RWPE2 (cell line): ENCODE measurements around the gene FAM107B.

Experiments used
- ATAC-seq: fragments of 200-7000 bp; cut with Tn5 transposase; 3 replicates; pipeline ENCODE4 v1.9.1; 2021; ENCODE audit warnings: low read depth
- DNase-seq: peaks from one replicate; pipeline ENCODE4 v3.0.0-alpha.2; 2020; ENCODE audit warnings: low spot score
- H3K27ac ChIP-seq: fragments of 450-650 bp; 2 replicates; pipeline ENCODE4 v1.5.1; 2017; ENCODE audit warnings: mild to moderate bottlenecking; ENCODE audit not compliant: poor library complexity, severe bottlenecking
- H3K27me3 ChIP-seq: fragments of 250-450 bp; sonication (Bioruptor Pico); 2 replicates; pipeline ENCODE4 v1.5.1; 2021; ENCODE audit warnings: mild to moderate bottlenecking, moderate library complexity; ENCODE audit not compliant: insufficient read depth, poor library complexity, severe bottlenecking
- H3K36me3 ChIP-seq: fragments of 250-450 bp; sonication (Bioruptor Pico); 2 replicates; pipeline ENCODE4 v1.5.1; 2020; ENCODE audit warnings: low read depth, mild to moderate bottlenecking, moderate library complexity
- H3K4me1 ChIP-seq: fragments of 250-450 bp; sonication (Bioruptor Pico); 2 replicates; pipeline ENCODE4 v1.5.1; 2021; ENCODE audit warnings: mild to moderate bottlenecking, moderate library complexity; ENCODE audit not compliant: insufficient read depth, poor library complexity, severe bottlenecking
- H3K4me3 ChIP-seq: fragments of 250-450 bp; sonication (Bioruptor Pico); 2 replicates; pipeline ENCODE4 v1.5.1; 2021; ENCODE audit warnings: mild to moderate bottlenecking, moderate library complexity; ENCODE audit not compliant: severe bottlenecking
- H3K9me3 ChIP-seq: fragments of 250-450 bp; sonication (Bioruptor Pico); 2 replicates; pipeline ENCODE4 v1.5.1; 2021; ENCODE audit warnings: mild to moderate bottlenecking, moderate library complexity; ENCODE audit not compliant: severe bottlenecking
- TF ChIP-seq, protein P1 (sequence below): fragments of 450-650 bp; IDR thresholded peaks from one replicate; pipeline ENCODE4 v1.5.1; 2017; ENCODE audit warnings: mild to moderate bottlenecking, moderate library complexity; ENCODE audit not compliant: poor library complexity, severe bottlenecking

FAM107B gene

DNA sequence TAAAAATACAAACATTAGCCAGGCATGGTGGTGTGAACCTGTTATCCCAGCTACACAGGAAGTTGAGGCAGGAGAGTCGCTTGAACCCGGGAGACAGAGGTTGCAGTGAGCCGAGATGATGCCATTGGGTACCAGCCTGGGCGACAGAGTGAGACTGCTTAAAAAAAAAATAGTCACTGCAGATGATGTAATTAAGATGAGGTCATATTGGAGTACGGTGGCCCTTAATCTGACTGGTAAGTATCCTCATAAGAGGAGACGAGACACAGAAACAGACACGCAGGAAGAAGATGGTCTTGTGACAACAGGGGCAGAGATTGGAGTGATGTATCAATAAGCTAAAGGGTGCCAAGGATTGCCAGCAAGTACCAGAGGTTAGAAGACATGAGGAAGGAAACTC lies 156.0 kb downstream of the FAM107B start:
- Histone ChIP-seq H3K4me3 (no peak overlapping the region), H3K36me3 (no peaks in the 10 kb centered on the region), H3K4me1 (peaks cover 10% of the 10 kb centered on the region), H3K27me3 (no peaks in the 10 kb centered on the region), H3K9me3 (no peaks in the 10 kb centered on the region), H3K27ac (no peak overlapping the region)
- ATAC-seq = no peak
- TF ChIP-seq, protein P1, sequence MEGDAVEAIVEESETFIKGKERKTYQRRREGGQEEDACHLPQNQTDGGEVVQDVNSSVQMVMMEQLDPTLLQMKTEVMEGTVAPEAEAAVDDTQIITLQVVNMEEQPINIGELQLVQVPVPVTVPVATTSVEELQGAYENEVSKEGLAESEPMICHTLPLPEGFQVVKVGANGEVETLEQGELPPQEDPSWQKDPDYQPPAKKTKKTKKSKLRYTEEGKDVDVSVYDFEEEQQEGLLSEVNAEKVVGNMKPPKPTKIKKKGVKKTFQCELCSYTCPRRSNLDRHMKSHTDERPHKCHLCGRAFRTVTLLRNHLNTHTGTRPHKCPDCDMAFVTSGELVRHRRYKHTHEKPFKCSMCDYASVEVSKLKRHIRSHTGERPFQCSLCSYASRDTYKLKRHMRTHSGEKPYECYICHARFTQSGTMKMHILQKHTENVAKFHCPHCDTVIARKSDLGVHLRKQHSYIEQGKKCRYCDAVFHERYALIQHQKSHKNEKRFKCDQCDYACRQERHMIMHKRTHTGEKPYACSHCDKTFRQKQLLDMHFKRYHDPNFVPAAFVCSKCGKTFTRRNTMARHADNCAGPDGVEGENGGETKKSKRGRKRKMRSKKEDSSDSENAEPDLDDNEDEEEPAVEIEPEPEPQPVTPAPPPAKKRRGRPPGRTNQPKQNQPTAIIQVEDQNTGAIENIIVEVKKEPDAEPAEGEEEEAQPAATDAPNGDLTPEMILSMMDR = no peak
- DNase-seq = no peak

DNA sequence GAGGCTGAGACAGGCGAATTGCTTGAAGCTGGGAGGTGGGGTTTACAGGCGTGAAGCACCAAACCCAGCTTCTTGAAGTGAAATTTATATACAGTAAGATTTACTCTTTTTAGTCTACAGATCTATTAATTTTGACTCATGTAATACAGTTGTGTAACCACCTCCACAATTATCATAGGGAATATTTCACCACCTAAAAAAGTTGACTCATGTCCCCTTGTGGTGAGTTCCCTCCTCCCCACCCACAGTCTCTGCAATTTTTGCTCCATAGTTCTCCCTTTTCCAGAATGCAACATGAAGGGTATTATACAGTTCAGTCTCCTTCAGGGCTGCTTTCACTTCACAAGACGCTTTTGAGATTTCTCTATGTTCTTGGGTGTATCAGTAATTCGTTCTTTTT lies 156.8 kb downstream of the FAM107B start:
- DNase-seq (no peak), ATAC-seq (peak; percentile 82)
- peaks cover 10% of the 10 kb centered on the region for H3K4me1 ChIP-seq
- H3K36me3 ChIP-seq = no peaks in the 10 kb centered on the region
- no peaks in the 10 kb centered on the region for H3K27me3 ChIP-seq
- H3K4me3 ChIP-seq = no peak overlapping the region
- no peaks in the 10 kb centered on the region for H3K9me3 ChIP-seq
- TF ChIP-seq, protein P1 = peak; percentile 39
- no peak overlapping the region for H3K27ac ChIP-seq

DNA sequence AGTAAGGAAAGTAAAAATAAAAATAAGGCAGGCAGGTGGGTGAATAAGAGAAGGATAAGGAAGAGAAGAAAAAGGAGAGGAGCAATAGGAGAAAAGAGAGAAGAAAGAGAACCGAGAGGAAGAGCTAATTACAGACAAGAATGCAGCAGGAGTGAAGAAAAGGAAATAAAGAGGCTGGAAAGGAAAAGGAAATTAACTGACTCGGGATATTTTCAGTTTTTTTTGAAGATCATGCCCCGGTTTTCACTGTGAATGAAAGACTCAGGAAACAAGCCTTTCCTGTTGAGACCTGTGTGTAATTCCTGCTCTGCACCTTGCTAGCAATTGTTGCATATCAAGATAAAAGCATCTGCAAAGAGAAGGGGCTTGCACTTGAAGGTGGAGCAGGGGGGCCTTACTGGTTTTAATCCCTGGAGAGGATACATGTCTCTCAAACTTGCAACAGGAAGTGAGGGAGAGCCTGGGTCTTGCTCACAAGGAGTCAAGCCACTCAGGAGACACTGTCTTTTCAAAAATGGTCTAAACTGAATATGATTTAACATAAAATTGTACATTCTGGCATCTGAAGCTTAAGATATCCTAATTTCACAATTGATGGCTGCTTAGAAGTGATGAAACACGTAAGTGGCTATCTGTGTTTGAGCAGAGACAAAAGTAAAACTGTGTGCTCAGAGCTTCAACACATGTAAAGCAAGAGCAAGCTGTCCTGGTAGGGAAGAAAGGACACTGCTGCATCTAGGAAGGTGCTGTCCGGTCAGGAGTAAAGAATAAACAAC lies 157.6 kb downstream of the FAM107B start:
- Histone ChIP-seq H3K4me3 (no peak overlapping the region), H3K27me3 (no peaks in the 10 kb centered on the region), H3K36me3 (no peaks in the 10 kb centered on the region), H3K4me1 (peaks cover 10% of the 10 kb centered on the region), H3K27ac (no peak overlapping the region), H3K9me3 (no peaks in the 10 kb centered on the region)
- TF ChIP-seq, protein P1 = no peak
- DNase-seq = no peak
- no peak for ATAC-seq

DNA sequence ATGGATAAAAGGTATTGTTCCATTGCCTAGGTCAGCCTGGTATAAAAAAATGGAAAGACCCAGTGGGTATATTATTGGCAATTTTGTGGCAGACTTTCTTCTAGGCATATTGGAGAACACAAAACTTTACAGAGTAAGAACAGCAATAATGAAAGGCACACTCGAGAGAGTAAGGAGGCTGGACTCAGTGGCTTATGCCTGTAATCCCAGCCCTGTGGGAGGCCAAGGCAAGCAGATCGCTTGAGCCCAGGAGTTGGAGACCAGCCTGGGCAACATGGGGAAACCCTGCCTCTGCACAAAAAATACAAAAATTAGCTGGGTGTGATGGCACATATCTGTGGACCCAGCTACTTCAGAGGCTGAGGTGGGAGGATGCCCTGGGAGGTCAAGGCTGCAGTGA lies 158.2 kb downstream of the FAM107B start:
- H3K27me3 ChIP-seq = no peaks in the 10 kb centered on the region
- H3K36me3 ChIP-seq = no peaks in the 10 kb centered on the region
- H3K4me3 ChIP-seq = no peak overlapping the region
- peaks cover 10% of the 10 kb centered on the region for H3K4me1 ChIP-seq
- H3K9me3 ChIP-seq = no peaks in the 10 kb centered on the region
- ATAC-seq (no peak), DNase-seq (no peak)
- TF ChIP-seq, protein P1 = no peak
- no peak overlapping the region for H3K27ac ChIP-seq

DNA sequence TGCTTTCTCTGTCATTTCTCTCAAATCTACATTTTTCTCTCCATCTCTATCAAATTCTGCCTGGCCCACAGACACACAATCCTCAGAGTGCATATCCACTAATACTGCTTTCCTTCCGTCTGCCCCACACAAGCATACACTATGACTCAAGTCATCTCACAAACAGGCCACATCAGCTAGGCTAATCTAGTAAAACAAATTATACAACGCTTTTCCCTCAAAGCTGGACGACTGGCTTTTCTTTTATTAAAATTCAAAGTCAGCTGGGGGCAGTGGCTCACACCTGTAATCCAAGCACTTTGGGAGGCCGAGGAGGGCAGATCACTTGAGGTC lies 161.1 kb downstream of the FAM107B start:
- Histone ChIP-seq H3K4me1 (peaks cover 10% of the 10 kb centered on the region), H3K36me3 (no peaks in the 10 kb centered on the region), H3K4me3 (no peak overlapping the region), H3K27me3 (no peaks in the 10 kb centered on the region), H3K27ac (no peak overlapping the region), H3K9me3 (no peaks in the 10 kb centered on the region)
- DNase-seq = no peak
- TF ChIP-seq, protein P1 = no peak
- no peak for ATAC-seq
